SK-N-SH (cell line): ENCODE results near the gene HHAT. TPM values are rescaled to one million over a fixed set of nuclear protein-coding genes. Genes with fewer than 3 reads are reported as not detected.

ENCODE experiments used
- CTCF ChIA-PET: fragments of 300-600, 350-600 bp; formaldehyde crosslinking; extraction: SDS; loops from one replicate; lab custom pipeline; 2021; lab: Yijun Ruan, JAX
- POLR2A ChIA-PET: fragments of 350-600 bp; sonication (Branson Sonifier 250); formaldehyde crosslinking; extraction: SDS; loops from one replicate; lab custom pipeline; 2020; ENCODE audit warnings: antibody characterized with exemption, inconsistent platforms; lab: Yijun Ruan, JAX
- DNase-seq: peaks from one replicate; pipeline ENCODE4 v3.0.0; 2012
- H2AFZ ChIP-seq: fragments of 200-600 bp; sonication (generic); 2 replicates; pipeline ENCODE4 v1.8.1; 2016; ENCODE audit warnings: antibody characterized with exemption, mild to moderate bottlenecking, low read depth
- H3F3A ChIP-seq: fragments of 200-600 bp; sonication (generic); replicated peaks from 2 replicates; pipeline ENCODE3; 2016; ENCODE audit warnings: antibody characterized with exemption, mild to moderate bottlenecking; ENCODE audit not compliant: insufficient read depth
- H3K27ac ChIP-seq, 2 experiments: fragments of 200-500 bp in 1 of 2; fragments of 200-600 bp in 1 of 2; sonication (Bioruptor generic) in 1 of 2; sonication (generic), shearing (Covaris generic) in 1 of 2; 2 replicates each; pipeline versions ENCODE4 v1.5.1 to v1.6.1; 2014 to 2016; ENCODE audit warnings: low read depth in 2 of 2, inconsistent platforms in 1 of 2, low read length in 1 of 2, mild to moderate bottlenecking in 1 of 2, mixed read lengths in 1 of 2
- H3K27me3 ChIP-seq: fragments of 200-600 bp; sonication (generic), shearing (Covaris generic); 2 replicates; pipeline ENCODE4 v1.6.1; 2016; ENCODE audit warnings: mixed run types; ENCODE audit not compliant: insufficient read depth
- H3K36me3 ChIP-seq, 2 experiments: fragments of 200-500 bp in 1 of 2; fragments of 200-600 bp in 1 of 2; sonication (Bioruptor generic) in 1 of 2; sonication (generic) in 1 of 2; replicated peaks in 1 of 2; 2 replicates each; pipeline versions ENCODE3 to v1.5.1; 2014 to 2016; ENCODE audit warnings: low read length in 1 of 2, mild to moderate bottlenecking in 1 of 2; ENCODE audit not compliant: insufficient read depth in 2 of 2, control insufficient read depth in 1 of 2
- H3K4me1 ChIP-seq, 2 experiments: fragments of 200-500 bp in 1 of 2; fragments of 200-600 bp in 1 of 2; sonication (Bioruptor generic) in 1 of 2; sonication (generic), shearing (Covaris generic) in 1 of 2; 2 replicates each; pipeline versions ENCODE4 v1.5.1 to v1.6.1; 2014 to 2016; ENCODE audit warnings: low read depth in 1 of 2, low read length in 1 of 2, mixed run types in 1 of 2; ENCODE audit not compliant: insufficient read depth in 2 of 2, control insufficient read depth in 1 of 2
- H3K4me2 ChIP-seq: fragments of 200-600 bp; sonication (generic), shearing (Covaris generic); 2 replicates; pipeline ENCODE4 v1.6.1; 2017; ENCODE audit warnings: mixed run types
- H3K4me3 ChIP-seq, 2 experiments: fragments of 200-500 bp in 1 of 2; fragments of 200-600 bp in 1 of 2; sonication (Bioruptor generic) in 1 of 2; sonication (generic), shearing (Covaris generic) in 1 of 2; 2 replicates each; pipeline versions ENCODE4 v1.5.1 to v1.8.1; 2014 to 2016; ENCODE audit warnings: low read depth in 2 of 2, inconsistent platforms in 1 of 2, low read length in 1 of 2, mild to moderate bottlenecking in 1 of 2, mixed read lengths in 1 of 2, moderate library complexity in 1 of 2
- H3K79me2 ChIP-seq: fragments of 200-600 bp; sonication (generic); 2 replicates; pipeline ENCODE4 v1.8.1; 2017; ENCODE audit warnings: mild to moderate bottlenecking; ENCODE audit not compliant: insufficient read depth
- H3K9ac ChIP-seq: fragments of 200-600 bp; sonication (generic); 2 replicates; pipeline ENCODE4 v1.6.1; 2017; ENCODE audit warnings: mixed run types
- H3K9me2 ChIP-seq: fragments of 200-600 bp; sonication (generic); 2 replicates; pipeline ENCODE4 v1.6.1; 2017; ENCODE audit warnings: mixed run types
- H3K9me3 ChIP-seq: fragments of 200-600 bp; sonication (generic); 2 replicates; pipeline ENCODE4 v1.6.1; 2017; ENCODE audit warnings: mixed run types, mild to moderate bottlenecking, moderate library complexity
- H4K20me1 ChIP-seq: fragments of 200-600 bp; sonication (generic); 2 replicates; pipeline ENCODE4 v1.6.1; 2017; ENCODE audit warnings: mild to moderate bottlenecking, mixed run types; ENCODE audit not compliant: insufficient read depth
- CHD2 ChIP-seq: fragments of 150-350 bp; IDR thresholded peaks from 2 replicates; pipeline ENCODE4 v1.6.1; 2018; ENCODE audit warnings: low read length; ENCODE audit not compliant: partially characterized antibody
- CTCF ChIP-seq: fragments of 200-600 bp; sonication (generic); IDR thresholded peaks from 2 replicates; pipeline ENCODE4 v1.6.1; 2017; ENCODE audit warnings: antibody characterized with exemption, mild to moderate bottlenecking, moderate library complexity
- ELF1 ChIP-seq: IDR thresholded peaks from 2 replicates; pipeline ENCODE4 v1.4.0; 2012
- EP300 ChIP-seq, 2 experiments: IDR thresholded peaks; 2 replicates each; pipeline versions ENCODE4 v1.4.0 to v1.6.1; 2012; ENCODE audit warnings: borderline replicate concordance in 1 of 2, low read depth in 1 of 2, low read length in 1 of 2
- EZH2phosphoT487 ChIP-seq: fragments of 200-600 bp; sonication (generic); IDR thresholded peaks from 2 replicates; pipeline ENCODE4 v1.6.1; 2017; ENCODE audit warnings: low read depth, mixed run types, mild to moderate bottlenecking, antibody characterized with exemption, moderate library complexity, borderline replicate concordance
- FOSL2 ChIP-seq: IDR thresholded peaks from 2 replicates; pipeline ENCODE4 v1.4.0; 2012; ENCODE audit warnings: low read depth, mild to moderate bottlenecking, moderate library complexity, borderline replicate concordance
- FOXJ3 ChIP-seq: sonication (generic); formaldehyde crosslinking; IDR thresholded peaks from 2 replicates; pipeline ENCODE4 v1.5.1; 2020; ENCODE audit warnings: mild to moderate bottlenecking, missing genetic modification reagents
- FOXM1 ChIP-seq: IDR thresholded peaks from 2 replicates; pipeline ENCODE4 v1.4.0; 2012; ENCODE audit warnings: low read depth, mild to moderate bottlenecking
- GATA2 ChIP-seq: sonication (generic); formaldehyde crosslinking; IDR thresholded peaks from 2 replicates; pipeline ENCODE4 v1.5.0; 2020; ENCODE audit warnings: mild to moderate bottlenecking, missing genetic modification reagents
- IRF3 ChIP-seq: fragments of 150-350 bp; IDR thresholded peaks from 2 replicates; pipeline ENCODE4 v1.6.1; 2016; ENCODE audit warnings: mild to moderate bottlenecking, low read depth, low read length
- MAX ChIP-seq: IDR thresholded peaks from 2 replicates; pipeline ENCODE4 v1.4.0; 2012; ENCODE audit warnings: low read depth
- MEF2A ChIP-seq: IDR thresholded peaks from 2 replicates; pipeline ENCODE4 v1.4.0; 2012; ENCODE audit warnings: low read depth, borderline replicate concordance
- MXI1 ChIP-seq: IDR thresholded peaks from 2 replicates; pipeline ENCODE4 v1.6.1; 2012; ENCODE audit warnings: mild to moderate bottlenecking, low read depth, low read length, improper control_type of control experiment
- NRF1 ChIP-seq: IDR thresholded peaks from 2 replicates; pipeline ENCODE4 v1.6.1; 2012; ENCODE audit warnings: low read depth, mild to moderate bottlenecking, low read length
- PBX3 ChIP-seq: IDR thresholded peaks from 2 replicates; pipeline ENCODE4; 2012
- POLR2AphosphoS5 ChIP-seq: IDR thresholded peaks from 2 replicates; pipeline ENCODE4 v1.6.1; 2012; ENCODE audit warnings: low read depth, low read length
- RAD21 ChIP-seq: IDR thresholded peaks from 2 replicates; pipeline ENCODE4 v1.6.1; 2012; ENCODE audit warnings: mild to moderate bottlenecking, low read length
- RCOR1 ChIP-seq: fragments of 150-350 bp; IDR thresholded peaks from 2 replicates; pipeline ENCODE4 v1.6.1; 2017; ENCODE audit warnings: antibody characterized with exemption, low read length
- RXRA ChIP-seq: IDR thresholded peaks from 2 replicates; pipeline ENCODE4 v1.4.0; 2012; ENCODE audit warnings: low read depth, mild to moderate bottlenecking, borderline replicate concordance
- SMC3 ChIP-seq: IDR thresholded peaks from 2 replicates; pipeline ENCODE4 v1.6.1; 2012; ENCODE audit warnings: low read depth, low read length, improper control_type of control experiment
- TCF12 ChIP-seq: IDR thresholded peaks from 2 replicates; pipeline ENCODE4 v1.4.0; 2012
- TEAD4 ChIP-seq: IDR thresholded peaks from 2 replicates; pipeline ENCODE4 v1.4.0; 2012; ENCODE audit warnings: mild to moderate bottlenecking, borderline replicate concordance; ENCODE audit not compliant: insufficient read depth
- USF1 ChIP-seq: IDR thresholded peaks from 2 replicates; pipeline ENCODE4 v1.4.0; 2012; ENCODE audit warnings: low read depth, borderline replicate concordance
- USF2 ChIP-seq: fragments of 150-350 bp; IDR thresholded peaks from 2 replicates; pipeline ENCODE4 v1.6.1; 2017; ENCODE audit warnings: antibody characterized with exemption, low read length, low read depth, borderline replicate concordance
- YY1 ChIP-seq: IDR thresholded peaks from 2 replicates; pipeline ENCODE4 v1.4.0; 2012; ENCODE audit warnings: low read depth, mild to moderate bottlenecking
- ZBTB33 ChIP-seq: IDR thresholded peaks from 2 replicates; pipeline ENCODE4 v1.4.0; 2012; ENCODE audit warnings: low read depth, borderline replicate concordance
- WGBS: methylation state at CpG from one replicate; pipeline ENCODE4 v1.1.6; 2017; ENCODE audit warnings: low lambda C conversion rate; 5-methylcytosine and 5-hydroxymethylcytosine counted together
- polyA plus RNA-seq, 3 experiments: library from polyadenylated mRNA; depleted of rRNA; stranded (reverse); fragments of >200 nt; gene quantifications; 2 replicates each; pipeline ENCODE4 v1.2.3, GENCODE V29; 2012

Gene HHAT
- polyA plus RNA-seq, 1 of the 3 experiments (the other 2 are of a cell fraction), result 8.1 TPM

GRCh38 chr1:210467440-210468043 lies 138.8 kb downstream of the HHAT start:
- Histone ChIP-seq H3K36me3 (no peaks in the 10 kb centered on the region), H3F3A (no peaks in the 10 kb centered on the region), H3K4me3 (no peak overlapping the region), H3K4me1 (peaks cover 0 to 41% of the 10 kb centered on the region in 2 experiments; a peak in 2 of 4 replicates), H3K9me2 (no peaks in the 10 kb centered on the region), H3K79me2 (no peaks in the 10 kb centered on the region), H3K27ac (peak overlapping the region; percentile 9 to 96; a peak in 3 of 4 replicates), H3K4me2 (no peak overlapping the region), H3K9ac (no peak overlapping the region), H4K20me1 (no peaks in the 10 kb centered on the region), H3K27me3 (no peaks in the 10 kb centered on the region), H3K9me3 (no peaks in the 10 kb centered on the region), H2AFZ (no peak overlapping the region)
- ChIA-PET POLR2A (interaction anchor here (1.5 kb wide), 1 partner anchor 115 kb away, joined by 3 read pairs; no protein-coding TSS in a partner anchor), CTCF (interaction anchor here (1.1 to 1.9 kb wide), 4 partner anchors 10 to 668 kb away, joined by 3 to 7 read pairs (median 5); partner anchors contain the start of gene KCNH1)
- 90% methylated on average over 2 of the region's 2 CpGs for WGBS
- DNase-seq, result peak; percentile 55
- TF ChIP-seq MEF2A (no peak), MAX (0 out of 2 replicates have a peak, but pooled peaks have one; percentile 24), YY1 (no peak), TCF12 (peak; percentile 93), USF2 (no peak), RAD21 (0 out of 2 replicates have a peak, but pooled peaks have one; percentile 14), RCOR1 (peak; percentile 79), CHD2 (peak; percentile 52), TEAD4 (no peak), POLR2AphosphoS5 (peak; percentile 41; the same call in 1 of the 2 replicates), SMC3 (no peak), ZBTB33 (no peak), IRF3 (no peak), USF1 (no peak), FOXJ3 (no peak), FOXM1 (no peak), MXI1 (peak; percentile 52; the same call in 1 of the 2 replicates), PBX3 (peak; percentile 64), EZH2phosphoT487 (no peak), FOSL2 (no peak), ELF1 (no peak), GATA2 (CRISPR knock-in tag) (peak; percentile 70), CTCF (no peak), NRF1 (no peak), RXRA (no peak), EP300 (IDR thresholded peaks at IDR 0.05; ENCODE audit: borderline replicate concordance in 1 of 2, low read depth in 1 of 2, low read length in 1 of 2) (peak; percentile 36 to 86; a peak in 3 of 4 replicates)
